Measurements from ENCODE around the gene P2RX2. TPM values are rescaled to one million over a fixed set of nuclear protein-coding genes. Genes with fewer than 3 reads are reported as not detected.

The P2RX2 gene
- under 1 TPM in 1 of 12 donors, not detected in 11; 0.87 TPM for polyA plus RNA-seq (ENCODE audit: insufficient read length in 12 of 12)
- long read RNA-seq, donor 1, result 0 reads
- long read RNA-seq, donor 2, result 0 reads
- long read RNA-seq, donor 3, result 0 reads
- long read RNA-seq, donor 4, result 0 reads
- long read RNA-seq, donor 5, result 0 reads
- long read RNA-seq, donor 6, result 0 reads
- long read RNA-seq, donor 7, result 0 reads
- long read RNA-seq, donor 8, result 0 reads
- long read RNA-seq, donor 9, result 0 reads
- long read RNA-seq, donor 10, result 0 reads
- long read RNA-seq, donor 11, result 0 reads

- DNase-seq, result no peak
Measured at GRCh38 chr12:132618683-132619043, at the start of gene P2RX2. P2RX2 (plus strand) TSS chr12:132618776; CDS start chr12:132618817, 41 bp downstream.

- DNase-seq, result no peak
Measured at GRCh38 chr12:132568826-132569480, 49.6 kb upstream of the P2RX2 start.

GRCh38 chr12:132569856-132570480 lies 48.6 kb upstream of the P2RX2 start:
- no peak for DNase-seq

- DNase-seq, result no peak
Measured at GRCh38 chr12:132570635-132571034, 47.9 kb upstream of the P2RX2 start.

GRCh38 chr12:132571051-132571450 lies 47.5 kb upstream of the P2RX2 start:
- DNase-seq, result no peak

- DNase-seq, result no peak
Measured at GRCh38 chr12:132571598-132571997, 47.0 kb upstream of the P2RX2 start.

- DNase-seq, result no peak
Measured at GRCh38 chr12:132572106-132572505, 46.5 kb upstream of the P2RX2 start.

GRCh38 chr12:132572801-132573760 lies 45.5 kb upstream of the P2RX2 start:
- no peak for DNase-seq

- DNase-seq, result no peak
Measured at GRCh38 chr12:132574271-132574996, 44.1 kb upstream of the P2RX2 start.

- no peak for DNase-seq
Measured at GRCh38 chr12:132575661-132576060, 42.9 kb upstream of the P2RX2 start.

- no peak for DNase-seq
Measured at GRCh38 chr12:132576701-132577100, 41.9 kb upstream of the P2RX2 start.

GRCh38 chr12:132577191-132577920 lies 41.2 kb upstream of the P2RX2 start:
- DNase-seq, result no peak

GRCh38 chr12:132578118-132578517 lies 40.5 kb upstream of the P2RX2 start:
- DNase-seq, result no peak

- DNase-seq, result no peak
Measured at GRCh38 chr12:132578826-132579225, 39.8 kb upstream of the P2RX2 start.

- no peak for DNase-seq
Measured at GRCh38 chr12:132579744-132580143, 38.8 kb upstream of the P2RX2 start.

- DNase-seq, result no peak
Measured at GRCh38 chr12:132580701-132581292, 37.8 kb upstream of the P2RX2 start.

GRCh38 chr12:132581348-132582057 lies 37.1 kb upstream of the P2RX2 start:
- DNase-seq, result no peak

GRCh38 chr12:132582058-132582420 lies 36.5 kb upstream of the P2RX2 start:
- no peak for DNase-seq

- no peak for DNase-seq
Measured at GRCh38 chr12:132582582-132583410, 35.8 kb upstream of the P2RX2 start.
